WERI-Rb-1 (cell line): ENCODE results near the gene ADORA1.
A peak's percentile ranks its signal among the peaks of the same experiment; 100 is the strongest.

ENCODE experiments used
- DNase-seq: peaks from one replicate; pipeline ENCODE4 v3.0.0-alpha.2; 2020
- H3K27ac ChIP-seq: fragments of 250-450 bp; sonication (Bioruptor Pico); 2 replicates; pipeline ENCODE4 v1.5.1; 2020; ENCODE audit warnings: mild to moderate bottlenecking, moderate library complexity
- H3K27me3 ChIP-seq: fragments of 250-450 bp; sonication (Bioruptor Pico); 2 replicates; pipeline ENCODE4 v1.5.1; 2021; ENCODE audit warnings: mild to moderate bottlenecking, low read depth, moderate library complexity; ENCODE audit not compliant: insufficient read depth, severe bottlenecking
- H3K36me3 ChIP-seq: fragments of 250-450 bp; sonication (Bioruptor Pico); 2 replicates; pipeline ENCODE4 v1.5.1; 2020; ENCODE audit warnings: mild to moderate bottlenecking, moderate library complexity
- H3K4me3 ChIP-seq: 2 replicates; pipeline ENCODE4 v1.5.1; 2011; ENCODE audit warnings: low read depth, mild to moderate bottlenecking, control low read depth, low read length
- H3K9me3 ChIP-seq: fragments of 250-450 bp; sonication (Bioruptor Pico); 2 replicates; pipeline ENCODE4 v1.5.1; 2021; ENCODE audit warnings: mild to moderate bottlenecking, moderate library complexity; ENCODE audit not compliant: severe bottlenecking
- TF ChIP-seq, protein P1 (sequence below): IDR thresholded peaks from 2 replicates; pipeline ENCODE4 v1.5.1; 2011; ENCODE audit warnings: low read depth, mild to moderate bottlenecking, control low read depth, inconsistent platforms, low read length

ADORA1 gene

DNA sequence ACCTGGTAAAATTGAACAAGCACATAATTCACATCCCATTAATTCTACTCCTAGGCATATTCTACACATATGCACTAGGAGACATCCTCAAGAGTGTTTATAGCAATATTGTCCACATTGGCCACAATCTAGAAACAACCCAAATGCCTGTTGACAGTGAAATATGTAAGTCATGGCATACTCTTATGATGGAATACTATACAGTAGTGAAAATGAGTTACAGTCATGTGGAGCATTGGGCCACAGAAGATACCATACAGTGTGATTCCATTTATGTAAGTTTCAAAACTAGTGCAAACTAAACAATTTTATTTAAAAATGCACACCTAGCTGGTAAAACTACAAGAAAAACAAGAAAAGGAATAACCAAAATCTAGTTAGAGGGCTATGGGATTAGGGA is 82.8 kb downstream of the ADORA1 start:
- no peaks in the 10 kb centered on the region for H3K9me3 ChIP-seq
- DNase-seq = no peak
- H3K27ac ChIP-seq = no peak overlapping the region
- no peaks in the 10 kb centered on the region for H3K27me3 ChIP-seq
- no peaks in the 10 kb centered on the region for H3K36me3 ChIP-seq
- TF ChIP-seq, protein P1, sequence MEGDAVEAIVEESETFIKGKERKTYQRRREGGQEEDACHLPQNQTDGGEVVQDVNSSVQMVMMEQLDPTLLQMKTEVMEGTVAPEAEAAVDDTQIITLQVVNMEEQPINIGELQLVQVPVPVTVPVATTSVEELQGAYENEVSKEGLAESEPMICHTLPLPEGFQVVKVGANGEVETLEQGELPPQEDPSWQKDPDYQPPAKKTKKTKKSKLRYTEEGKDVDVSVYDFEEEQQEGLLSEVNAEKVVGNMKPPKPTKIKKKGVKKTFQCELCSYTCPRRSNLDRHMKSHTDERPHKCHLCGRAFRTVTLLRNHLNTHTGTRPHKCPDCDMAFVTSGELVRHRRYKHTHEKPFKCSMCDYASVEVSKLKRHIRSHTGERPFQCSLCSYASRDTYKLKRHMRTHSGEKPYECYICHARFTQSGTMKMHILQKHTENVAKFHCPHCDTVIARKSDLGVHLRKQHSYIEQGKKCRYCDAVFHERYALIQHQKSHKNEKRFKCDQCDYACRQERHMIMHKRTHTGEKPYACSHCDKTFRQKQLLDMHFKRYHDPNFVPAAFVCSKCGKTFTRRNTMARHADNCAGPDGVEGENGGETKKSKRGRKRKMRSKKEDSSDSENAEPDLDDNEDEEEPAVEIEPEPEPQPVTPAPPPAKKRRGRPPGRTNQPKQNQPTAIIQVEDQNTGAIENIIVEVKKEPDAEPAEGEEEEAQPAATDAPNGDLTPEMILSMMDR = no peak
- H3K4me3 ChIP-seq = no peak overlapping the region

DNA sequence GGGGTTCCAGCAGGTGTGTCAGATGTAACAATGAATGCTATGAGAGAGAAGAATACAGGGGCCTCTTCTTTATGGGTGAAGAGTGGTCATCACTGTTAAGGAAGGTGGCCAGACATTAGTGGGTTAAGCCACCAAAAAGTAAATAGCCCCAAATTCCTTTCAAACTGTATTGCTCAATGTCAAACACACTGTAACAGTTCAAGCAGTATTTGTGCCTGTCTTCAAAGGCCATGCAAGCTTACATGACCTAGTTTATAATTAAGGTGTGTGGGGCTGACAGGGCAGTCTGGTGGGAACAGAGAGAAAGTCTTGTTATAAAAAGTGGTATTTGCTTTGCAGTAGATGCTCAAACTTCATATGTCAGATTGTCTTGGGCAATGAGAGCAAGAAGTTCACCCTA is 83.5 kb downstream of the ADORA1 start:
- Histone ChIP-seq H3K36me3 (no peaks in the 10 kb centered on the region), H3K27me3 (no peaks in the 10 kb centered on the region), H3K9me3 (no peaks in the 10 kb centered on the region), H3K27ac (no peak overlapping the region), H3K4me3 (no peak overlapping the region)
- TF ChIP-seq, protein P1 = no peak
- DNase-seq = no peak

DNA sequence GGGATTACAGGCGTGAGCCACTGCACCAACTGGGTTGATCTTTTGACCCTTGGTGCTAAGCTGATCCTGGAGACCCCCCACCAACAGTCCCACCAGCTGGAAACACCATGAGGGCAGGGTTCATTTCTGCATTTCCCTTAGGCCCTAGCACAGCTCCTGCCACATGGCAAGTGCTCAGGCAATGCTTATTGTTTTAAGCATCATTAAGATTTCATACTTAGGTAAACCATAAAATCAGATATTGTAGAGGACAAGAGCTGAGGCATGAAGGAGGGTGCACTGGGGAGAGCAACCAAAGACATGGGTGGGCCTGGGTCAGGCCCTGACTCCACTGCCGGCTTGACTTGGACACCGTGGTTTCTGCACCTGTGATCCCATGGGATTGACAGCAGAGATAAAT is 84.3 kb downstream of the ADORA1 start:
- Histone ChIP-seq H3K36me3 (no peaks in the 10 kb centered on the region), H3K27ac (no peak overlapping the region), H3K4me3 (no peak overlapping the region), H3K27me3 (no peaks in the 10 kb centered on the region), H3K9me3 (no peaks in the 10 kb centered on the region)
- no peak for DNase-seq
- TF ChIP-seq, protein P1 = no peak

DNA sequence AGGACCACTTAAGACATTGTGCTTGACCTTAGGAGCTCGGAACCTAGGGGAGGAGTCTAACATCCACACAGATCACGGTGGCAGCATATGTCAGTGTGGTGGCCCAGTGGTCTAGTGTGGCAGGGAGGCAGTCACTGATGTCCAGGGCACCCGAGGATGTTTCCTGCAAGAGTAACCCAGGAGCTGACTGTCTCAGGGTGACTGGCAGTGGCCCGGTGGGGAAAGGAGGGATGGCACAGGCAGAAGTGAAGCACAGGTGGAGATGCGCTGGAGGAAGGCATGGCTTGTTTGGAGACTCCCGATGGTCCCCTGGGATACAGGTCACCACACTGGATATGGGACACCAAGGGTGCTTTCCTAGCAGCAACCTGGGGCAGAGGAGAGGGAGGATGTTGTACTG is 85.6 kb downstream of the ADORA1 start:
- TF ChIP-seq, protein P1 = no peak
- DNase-seq = no peak
- H3K4me3 ChIP-seq = no peak overlapping the region
- H3K27me3 ChIP-seq = no peaks in the 10 kb centered on the region
- H3K9me3 ChIP-seq = no peaks in the 10 kb centered on the region
- H3K27ac ChIP-seq = no peak overlapping the region
- no peaks in the 10 kb centered on the region for H3K36me3 ChIP-seq

DNA sequence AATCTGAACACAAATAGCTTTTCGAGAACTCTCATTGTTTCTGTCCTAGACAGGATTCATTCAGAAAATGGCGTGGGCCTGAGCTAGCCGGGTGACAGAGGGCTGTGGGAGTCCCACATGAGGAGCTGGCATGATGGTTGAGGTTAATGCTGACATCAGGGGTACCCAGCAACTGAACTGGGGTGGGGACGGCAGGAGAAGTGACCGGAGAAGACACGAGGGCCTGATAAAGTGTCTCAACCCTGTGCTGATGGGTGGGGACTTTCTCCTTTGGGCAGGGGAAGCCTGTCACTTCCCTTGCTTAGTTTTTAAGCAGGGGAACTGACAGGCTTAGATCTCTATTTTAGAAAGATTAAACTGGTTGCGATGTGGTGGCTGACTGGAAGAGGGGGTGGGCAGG is 87.3 kb downstream of the ADORA1 start:
- Histone ChIP-seq H3K36me3 (no peaks in the 10 kb centered on the region), H3K27ac (0 out of 2 replicates have a peak overlapping the region, but pooled peaks have one; percentile 16), H3K27me3 (no peaks in the 10 kb centered on the region), H3K9me3 (no peaks in the 10 kb centered on the region), H3K4me3 (no peak overlapping the region)
- no peak for DNase-seq
- TF ChIP-seq, protein P1 = no peak

DNA sequence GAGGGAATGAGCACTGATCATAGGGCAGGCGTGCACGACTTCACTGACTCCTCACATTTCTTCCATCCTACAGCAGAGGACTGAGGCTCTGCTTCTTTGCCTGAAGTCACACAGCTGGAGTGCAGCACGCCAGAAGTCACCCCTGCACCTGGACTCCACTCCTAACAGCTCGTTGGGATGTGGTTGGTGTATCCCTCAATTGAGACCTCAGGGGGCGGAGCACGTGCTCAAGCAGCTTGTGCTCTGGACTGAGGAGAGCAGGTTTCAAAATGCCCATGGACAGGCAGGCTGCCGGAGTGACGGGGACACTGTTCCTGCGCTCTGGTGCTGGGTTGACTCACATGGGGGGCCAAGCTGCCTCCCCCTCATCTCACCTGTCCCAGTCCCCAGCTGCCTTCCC is 88.0 kb downstream of the ADORA1 start:
- Histone ChIP-seq H3K9me3 (no peaks in the 10 kb centered on the region), H3K27ac (peak overlapping the region; percentile 16), H3K4me3 (no peak overlapping the region), H3K27me3 (no peaks in the 10 kb centered on the region), H3K36me3 (no peaks in the 10 kb centered on the region)
- DNase-seq = peak; percentile 77
- TF ChIP-seq, protein P1 = no peak
